BJ (cell line): Measurements from ENCODE around the gene ZNF23. TPM values are rescaled to one million over a fixed set of nuclear protein-coding genes. Genes with fewer than 3 reads are reported as not detected.

ENCODE experiments used
- CTCF ChIA-PET: fragments of 350-600 bp; formaldehyde crosslinking; extraction: SDS; loops from one replicate; lab custom pipeline; 2021; ENCODE audit warnings: antibody characterized with exemption, inconsistent platforms; lab: Yijun Ruan, JAX
- POLR2A ChIA-PET: fragments of 300-600 bp; sonication (Branson Sonifier 250); formaldehyde crosslinking; extraction: SDS; loops from one replicate; lab custom pipeline; 2021; ENCODE audit warnings: antibody characterized with exemption; lab: Charles Lee
- DNase-seq: peaks from one replicate; pipeline ENCODE4 v3.0.0-alpha.2; 2011; ENCODE audit warnings: low read depth
- H3K27me3 ChIP-seq: 2 replicates; pipeline ENCODE4 v1.6.0; 2011; ENCODE audit warnings: low read length; ENCODE audit not compliant: control insufficient read depth, insufficient read depth
- H3K36me3 ChIP-seq: 2 replicates; pipeline ENCODE4 v1.5.1; 2011; ENCODE audit warnings: low read length; ENCODE audit not compliant: control insufficient read depth, insufficient read depth
- H3K4me3 ChIP-seq: 2 replicates; pipeline ENCODE4 v1.5.1; 2011; ENCODE audit warnings: low read depth, mild to moderate bottlenecking, control low read depth, low read length
- polyA plus RNA-seq: library from polyadenylated mRNA; depleted of rRNA; stranded (reverse); fragments of >200 nt; gene quantifications from 2 replicates; pipeline ENCODE4 v1.2.3, GENCODE V29; 2011
- TF ChIP-seq, protein P1 (sequence below): IDR thresholded peaks from 2 replicates; pipeline ENCODE4 v1.5.1; 2011; ENCODE audit warnings: low read depth, mild to moderate bottlenecking, control low read depth, inconsistent platforms, low read length, moderate library complexity; ENCODE audit not compliant: insufficient read depth

The ZNF23 gene
- polyA plus RNA-seq, 1 experiment, result 11.8 TPM

DNA sequence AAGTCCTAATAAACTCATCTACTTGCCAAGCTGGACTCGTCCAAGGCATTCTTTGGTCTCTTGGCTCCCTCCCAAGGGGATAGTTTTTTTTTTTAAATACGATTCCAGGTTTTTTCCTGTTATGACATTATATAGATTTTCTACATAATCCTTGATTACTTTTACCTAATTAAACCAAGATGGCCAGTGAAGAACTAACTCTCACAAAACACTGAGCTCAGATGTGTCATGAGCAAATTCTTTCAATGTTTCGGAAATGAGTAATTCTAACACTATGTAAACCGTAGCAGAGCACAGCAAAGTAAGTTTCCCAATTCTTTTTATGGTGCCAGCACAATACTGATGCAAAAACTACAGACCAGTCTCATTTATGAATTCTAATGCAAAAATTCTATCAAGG is 1.8 kb downstream of the ZNF23 start:
- CTCF ChIA-PET, result interaction anchor here (0.9 to 2.2 kb wide), 7 partner anchors 9 to 151 kb away, joined by 3 to 7 read pairs (median 4); no protein-coding TSS in a partner anchor
- peak; percentile 79 for DNase-seq
- TF ChIP-seq, protein P1, sequence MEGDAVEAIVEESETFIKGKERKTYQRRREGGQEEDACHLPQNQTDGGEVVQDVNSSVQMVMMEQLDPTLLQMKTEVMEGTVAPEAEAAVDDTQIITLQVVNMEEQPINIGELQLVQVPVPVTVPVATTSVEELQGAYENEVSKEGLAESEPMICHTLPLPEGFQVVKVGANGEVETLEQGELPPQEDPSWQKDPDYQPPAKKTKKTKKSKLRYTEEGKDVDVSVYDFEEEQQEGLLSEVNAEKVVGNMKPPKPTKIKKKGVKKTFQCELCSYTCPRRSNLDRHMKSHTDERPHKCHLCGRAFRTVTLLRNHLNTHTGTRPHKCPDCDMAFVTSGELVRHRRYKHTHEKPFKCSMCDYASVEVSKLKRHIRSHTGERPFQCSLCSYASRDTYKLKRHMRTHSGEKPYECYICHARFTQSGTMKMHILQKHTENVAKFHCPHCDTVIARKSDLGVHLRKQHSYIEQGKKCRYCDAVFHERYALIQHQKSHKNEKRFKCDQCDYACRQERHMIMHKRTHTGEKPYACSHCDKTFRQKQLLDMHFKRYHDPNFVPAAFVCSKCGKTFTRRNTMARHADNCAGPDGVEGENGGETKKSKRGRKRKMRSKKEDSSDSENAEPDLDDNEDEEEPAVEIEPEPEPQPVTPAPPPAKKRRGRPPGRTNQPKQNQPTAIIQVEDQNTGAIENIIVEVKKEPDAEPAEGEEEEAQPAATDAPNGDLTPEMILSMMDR, result no peak
- Histone ChIP-seq H3K4me3 (no peak overlapping the region), H3K27me3 (no peaks in the 10 kb centered on the region), H3K36me3 (peaks cover 4% of the 10 kb centered on the region)
- POLR2A ChIA-PET, result interaction anchor here (0.5 to 1.0 kb wide), 4 partner anchors 14 to 733 kb away, joined by 3 to 9 read pairs (median 4); no protein-coding TSS in a partner anchor

DNA sequence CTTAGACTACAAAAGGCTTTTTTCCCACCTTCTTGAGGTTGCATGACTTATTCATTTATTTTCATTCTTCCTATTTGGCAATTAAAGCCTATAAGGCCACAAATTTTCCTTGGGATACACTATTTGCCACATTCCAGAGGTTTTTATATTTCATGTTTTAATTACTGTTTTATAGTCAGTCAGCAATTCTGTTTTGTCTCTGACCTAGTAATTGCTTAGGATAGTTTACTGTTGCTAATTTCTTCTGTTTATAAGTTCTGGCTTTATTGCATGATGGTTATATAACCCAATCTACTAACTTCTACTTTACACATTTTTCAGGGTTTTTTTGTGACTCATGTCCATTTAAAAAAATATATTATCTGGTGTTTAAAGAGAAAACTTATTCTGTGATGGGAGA is 2.5 kb downstream of the ZNF23 start:
- no peak for DNase-seq
- CTCF ChIA-PET, result interaction anchor here (0.8 to 2.2 kb wide), 5 partner anchors 14 to 47 kb away, joined by 3 to 7 read pairs (median 4); no protein-coding TSS in a partner anchor

DNA sequence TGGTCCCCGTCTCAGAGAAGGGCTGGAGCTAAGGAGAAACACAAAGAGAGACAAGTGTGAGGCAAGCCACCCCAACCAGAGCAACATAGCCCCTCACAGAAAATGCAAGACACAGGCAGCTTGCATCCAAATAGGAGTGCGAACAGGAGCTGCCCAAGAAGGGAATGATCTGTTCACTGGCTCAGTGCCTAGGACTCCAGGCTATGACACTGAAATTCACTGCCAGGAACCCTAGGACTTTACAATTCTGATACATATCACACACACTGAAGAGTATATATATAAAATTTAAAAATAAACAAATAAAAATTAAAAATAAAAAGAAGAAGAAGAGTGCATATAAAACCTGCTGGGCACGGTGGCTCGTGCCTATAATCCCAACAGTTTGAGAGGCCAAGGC is 5.2 kb downstream of the ZNF23 start:
- no peaks in the 10 kb centered on the region for H3K27me3 ChIP-seq
- CTCF ChIA-PET, result interaction anchor here (2.2 kb wide), 1 partner anchor 44 kb away, joined by 8 read pairs; no protein-coding TSS in a partner anchor
- H3K4me3 ChIP-seq, result no peak overlapping the region

More for the DNA sequence above, 2.5 kb downstream of the ZNF23 start:
- Histone ChIP-seq H3K36me3 (peaks cover 8% of the 10 kb centered on the region), H3K27me3 (no peaks in the 10 kb centered on the region), H3K4me3 (no peak overlapping the region)
- TF ChIP-seq, protein P1, result no peak
- POLR2A ChIA-PET, result no interaction called here

DNA sequence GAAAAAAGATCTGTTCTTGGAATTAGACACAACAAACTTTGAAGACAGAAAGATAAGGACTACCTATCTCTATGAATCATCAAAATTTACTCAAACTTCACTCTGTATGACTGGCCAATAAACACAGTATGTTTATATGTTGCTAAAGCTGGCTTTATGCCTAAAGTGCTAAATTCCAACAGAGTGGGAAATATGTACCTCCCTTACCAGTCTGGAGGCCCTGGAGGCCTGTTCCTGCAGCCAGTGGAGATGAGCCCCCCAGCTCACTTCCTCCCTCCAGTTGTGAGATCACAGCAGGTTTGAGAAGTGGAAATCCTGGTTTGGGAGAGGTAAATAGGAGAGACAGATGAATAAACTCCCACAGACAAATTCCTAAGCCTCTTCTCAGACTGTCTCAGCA is 9.0 kb downstream of the ZNF23 start:
- H3K4me3 ChIP-seq, result no peak overlapping the region
- ChIA-PET POLR2A (no interaction called here), CTCF (no interaction called here)
- peaks cover 30% of the 10 kb centered on the region for H3K36me3 ChIP-seq
- DNase-seq, result no peak
- TF ChIP-seq, protein P1, result no peak
- no peaks in the 10 kb centered on the region for H3K27me3 ChIP-seq

More for the DNA sequence above, 5.2 kb downstream of the ZNF23 start:
- POLR2A ChIA-PET, result no interaction called here
- TF ChIP-seq, protein P1, result no peak
- peaks cover 15% of the 10 kb centered on the region for H3K36me3 ChIP-seq
- DNase-seq, result no peak

DNA sequence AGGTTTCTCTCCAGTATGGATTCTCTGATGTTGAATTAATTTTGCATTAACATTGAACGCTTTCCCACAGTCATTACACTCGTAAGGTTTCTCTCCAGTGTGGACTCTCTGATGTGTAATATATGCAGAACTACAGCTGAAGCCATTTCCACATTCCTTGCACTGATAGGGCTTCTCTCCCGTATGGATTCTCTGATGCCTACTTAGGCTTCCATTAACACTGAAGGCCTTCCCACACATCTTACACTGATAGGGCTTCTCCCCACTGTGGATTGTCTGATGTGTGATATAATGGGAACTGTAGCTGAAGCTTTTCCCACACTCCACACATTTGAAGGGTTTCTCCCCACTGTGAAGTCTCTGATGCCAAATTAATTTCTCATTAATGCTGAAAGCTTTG is 13.0 kb downstream of the ZNF23 start:
- ChIA-PET CTCF (interaction anchor here (0.9 kb wide), 1 partner anchor 9 kb away, joined by 3 read pairs; no protein-coding TSS in a partner anchor), POLR2A (no interaction called here)
- TF ChIP-seq, protein P1, result no peak
- Histone ChIP-seq H3K4me3 (no peak overlapping the region), H3K36me3 (peaks cover 19% of the 10 kb centered on the region), H3K27me3 (no peaks in the 10 kb centered on the region)
- no peak for DNase-seq
